GM10266 (cell line): ENCODE results near the gene SLC6A15.

Experiments used
- DNase-seq: peaks from one replicate; pipeline ENCODE4 v3.0.0; 2012; ENCODE audit errors: extremely low spot score
- TF ChIP-seq, protein P1 (sequence below): IDR thresholded peaks from 2 replicates; pipeline ENCODE4 v1.5.1; 2012; ENCODE audit warnings: mild to moderate bottlenecking, low read depth; ENCODE audit not compliant: control insufficient read depth, insufficient read depth; ENCODE audit errors: missing control alignments

The SLC6A15 gene

GRCh38 chr12:84929501-84929900 is 16.9 kb upstream of the SLC6A15 start:
- DNase-seq = no peak

GRCh38 chr12:84924981-84925380 is 12.4 kb upstream of the SLC6A15 start:
- DNase-seq = no peak
- TF ChIP-seq, protein P1, sequence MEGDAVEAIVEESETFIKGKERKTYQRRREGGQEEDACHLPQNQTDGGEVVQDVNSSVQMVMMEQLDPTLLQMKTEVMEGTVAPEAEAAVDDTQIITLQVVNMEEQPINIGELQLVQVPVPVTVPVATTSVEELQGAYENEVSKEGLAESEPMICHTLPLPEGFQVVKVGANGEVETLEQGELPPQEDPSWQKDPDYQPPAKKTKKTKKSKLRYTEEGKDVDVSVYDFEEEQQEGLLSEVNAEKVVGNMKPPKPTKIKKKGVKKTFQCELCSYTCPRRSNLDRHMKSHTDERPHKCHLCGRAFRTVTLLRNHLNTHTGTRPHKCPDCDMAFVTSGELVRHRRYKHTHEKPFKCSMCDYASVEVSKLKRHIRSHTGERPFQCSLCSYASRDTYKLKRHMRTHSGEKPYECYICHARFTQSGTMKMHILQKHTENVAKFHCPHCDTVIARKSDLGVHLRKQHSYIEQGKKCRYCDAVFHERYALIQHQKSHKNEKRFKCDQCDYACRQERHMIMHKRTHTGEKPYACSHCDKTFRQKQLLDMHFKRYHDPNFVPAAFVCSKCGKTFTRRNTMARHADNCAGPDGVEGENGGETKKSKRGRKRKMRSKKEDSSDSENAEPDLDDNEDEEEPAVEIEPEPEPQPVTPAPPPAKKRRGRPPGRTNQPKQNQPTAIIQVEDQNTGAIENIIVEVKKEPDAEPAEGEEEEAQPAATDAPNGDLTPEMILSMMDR = no peak

More at GRCh38 chr12:84929501-84929900, 16.9 kb upstream of the SLC6A15 start:
- TF ChIP-seq, protein P1 = no peak

DNA sequence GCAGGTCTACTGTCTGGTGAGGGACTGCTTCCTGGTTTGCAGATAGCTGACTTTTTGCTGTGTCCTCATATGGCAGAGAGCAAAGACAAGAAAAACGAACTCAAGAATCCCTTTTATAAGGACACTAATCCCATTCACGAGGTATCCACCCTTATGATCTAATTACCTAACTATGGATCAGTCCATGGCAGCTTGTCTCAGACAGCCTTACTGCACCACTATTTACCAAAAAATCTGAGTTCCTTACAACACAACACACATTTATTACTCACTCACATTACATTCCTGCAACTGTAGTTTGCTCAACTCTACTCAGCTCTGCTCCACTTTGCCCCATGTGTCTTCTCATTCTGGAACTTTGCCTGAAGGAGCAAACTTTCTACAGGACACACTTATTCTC is 10.1 kb upstream of the SLC6A15 start:
- DNase-seq = no peak
- TF ChIP-seq, protein P1 = no peak

DNA sequence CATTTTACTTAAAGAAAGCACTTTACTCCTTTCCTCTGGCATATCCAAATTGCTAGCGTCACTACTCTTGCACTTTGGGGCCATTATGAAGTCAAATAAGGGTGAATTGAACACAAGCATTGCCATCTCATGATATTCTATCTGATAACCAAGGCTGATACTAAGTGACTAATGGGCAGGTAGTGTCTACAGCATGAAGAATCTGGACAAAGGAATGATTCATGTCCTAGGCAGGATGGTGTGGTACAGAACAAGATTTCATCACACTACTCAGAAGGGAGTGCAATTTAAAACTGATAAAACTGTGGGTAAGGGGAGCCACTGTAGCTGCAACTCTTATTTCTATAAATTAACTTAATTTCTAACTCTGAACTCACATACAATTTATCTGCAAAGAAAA is 7.7 kb upstream of the SLC6A15 start:
- TF ChIP-seq, protein P1 = no peak

DNA sequence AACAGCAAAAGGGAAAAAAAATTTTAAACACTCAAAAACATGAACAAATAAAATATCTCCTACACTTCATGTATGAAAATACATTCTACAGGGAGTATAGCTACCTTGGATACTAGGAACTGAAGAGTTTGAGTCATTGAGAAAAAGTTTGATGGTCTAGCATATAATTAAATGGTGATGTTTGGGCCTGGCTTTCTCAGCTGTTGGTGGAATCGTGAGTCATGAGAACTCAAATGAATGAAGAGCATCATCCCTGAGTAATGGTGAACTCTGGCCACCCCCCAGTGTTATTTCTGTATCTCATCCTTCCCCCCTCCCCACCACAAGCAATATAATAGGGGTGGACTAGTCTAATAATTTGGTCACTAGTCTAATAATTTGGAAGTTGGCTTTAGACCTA is 6.7 kb upstream of the SLC6A15 start:
- TF ChIP-seq, protein P1 = no peak

More for the DNA sequence above, 7.7 kb upstream of the SLC6A15 start:
- DNase-seq = no peak

GRCh38 chr12:84913129-84913515 is 523 bp upstream of the SLC6A15 start:
- no peak for DNase-seq
- TF ChIP-seq, protein P1 = no peak

More for the DNA sequence above, 6.7 kb upstream of the SLC6A15 start:
- DNase-seq = no peak

DNA sequence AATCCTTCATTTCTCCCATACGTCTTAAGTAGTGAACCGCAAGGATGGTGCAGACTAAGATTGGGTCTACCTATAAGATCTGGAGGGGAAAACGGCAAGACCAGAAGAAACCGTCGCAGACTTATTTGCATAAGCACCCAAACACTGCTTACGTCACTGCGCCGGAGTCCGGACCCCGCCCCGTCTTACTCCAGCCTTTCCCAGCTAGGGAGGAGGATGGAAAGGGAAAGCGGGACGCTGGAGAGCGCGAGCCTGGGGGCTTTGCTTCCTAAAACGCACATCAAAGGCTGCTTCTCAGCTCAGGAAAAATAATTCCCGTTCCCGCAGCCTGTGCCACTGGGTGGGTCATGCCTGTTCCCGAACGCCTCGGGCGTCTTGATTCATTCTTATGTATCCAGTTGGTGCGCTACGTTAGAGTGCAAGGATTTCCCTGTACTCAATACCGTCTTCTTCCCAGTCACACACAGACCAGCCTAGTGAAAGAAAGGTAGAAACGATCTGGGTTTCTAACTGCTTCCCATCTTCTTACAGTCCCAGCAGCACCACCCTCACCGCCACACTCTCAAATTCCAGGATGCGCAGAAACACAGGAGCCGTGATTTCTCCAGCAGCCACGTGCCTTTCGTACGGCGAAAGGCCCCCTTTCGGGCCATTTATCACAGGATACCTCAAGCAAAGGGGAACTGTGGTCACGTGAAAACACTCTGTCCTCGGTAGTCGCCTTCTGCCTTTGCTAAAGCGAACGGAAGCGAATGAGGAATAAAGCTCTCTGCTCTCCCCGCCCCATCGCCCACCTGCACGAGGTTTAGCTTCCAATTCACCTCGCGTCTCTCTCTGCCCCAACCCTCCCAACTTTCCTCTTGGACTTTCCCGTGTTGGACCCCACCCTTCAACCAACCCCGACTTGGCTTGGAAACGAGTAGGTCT is 1.1 kb downstream of the SLC6A15 start:
- TF ChIP-seq, protein P1 = no peak
- peak; percentile 10 for DNase-seq
